Nephron progenitor cell (in vitro differentiated cells): ENCODE measurements around the gene RARA.

Experiments
- DNase-seq: peaks from one replicate; pipeline ENCODE4 v3.0.0; 2021
- H3K27ac Mint-ChIP-seq: 2 replicates; pipeline ENCODE4 v1.8.0; 2021; ENCODE audit warnings: mild to moderate bottlenecking, moderate library complexity, mixed read lengths
- H3K27me3 Mint-ChIP-seq: 2 replicates; pipeline ENCODE4 v1.8.0; 2021; ENCODE audit warnings: mild to moderate bottlenecking, low read depth, mixed read lengths; ENCODE audit not compliant: poor library complexity
- H3K36me3 Mint-ChIP-seq: 2 replicates; pipeline ENCODE4 v1.8.0; 2021; ENCODE audit warnings: low read depth, mixed read lengths
- H3K4me1 Mint-ChIP-seq: 2 replicates; pipeline ENCODE4 v1.8.0; 2021; ENCODE audit warnings: mixed read lengths
- H3K4me3 Mint-ChIP-seq: 2 replicates; pipeline ENCODE4 v1.8.0; 2021; ENCODE audit warnings: mild to moderate bottlenecking, moderate library complexity, mixed read lengths
- H3K9me3 Mint-ChIP-seq: 2 replicates; pipeline ENCODE4 v1.8.0; 2021; ENCODE audit warnings: mild to moderate bottlenecking, moderate library complexity, mixed read lengths
- CTCF ChIP-seq: fragments of 200-600 bp; sonication (generic); IDR thresholded peaks from 2 replicates; pipeline ENCODE4 v1.5.0; 2021; ENCODE audit warnings: antibody characterized with exemption

RARA gene

GRCh38 chr17:40309031-40309948 lies at the start of gene RARA:
Gene RARA (plus strand): TSS chr17:40309180. CDS start chr17:40331219, 22,039 bp downstream.
- Mint-ChIP-seq H3K36me3 (no peaks in the 10 kb centered on the region), H3K4me1 (peaks cover 12% of the 10 kb centered on the region), H3K4me3 (no peak within 1 kb of the TSS), H3K27ac (no peak within 1 kb of the TSS), H3K9me3 (no peaks in the 10 kb centered on the region), H3K27me3 (peaks cover 8% of the 10 kb centered on the region)
- DNase-seq = peak; percentile 63
- TF ChIP-seq CTCF = no peak

- Mint-ChIP-seq H3K36me3 (peaks cover 59% of the 10 kb centered on the region), H3K4me3 (no peak overlapping the region), H3K4me1 (no peaks in the 10 kb centered on the region), H3K27ac (no peak overlapping the region), H3K27me3 (no peaks in the 10 kb centered on the region), H3K9me3 (no peaks in the 10 kb centered on the region)
- no peak for TF ChIP-seq CTCF
- DNase-seq = no peak
These were observed 49.5 kb upstream of the RARA start for GRCh38 chr17:40259505-40259904.

- TF ChIP-seq CTCF = no peak
- Mint-ChIP-seq H3K9me3 (no peaks in the 10 kb centered on the region), H3K4me1 (no peaks in the 10 kb centered on the region), H3K27ac (no peak overlapping the region), H3K4me3 (no peak overlapping the region), H3K27me3 (no peaks in the 10 kb centered on the region), H3K36me3 (peaks cover 59% of the 10 kb centered on the region)
- DNase-seq = no peak
These were observed 48.5 kb upstream of the RARA start for GRCh38 chr17:40260528-40260927.

- Mint-ChIP-seq H3K27me3 (no peaks in the 10 kb centered on the region), H3K4me1 (no peaks in the 10 kb centered on the region)
- no peak for TF ChIP-seq CTCF
These were observed 44.4 kb upstream of the RARA start for GRCh38 chr17:40264458-40265185.

GRCh38 chr17:40265337-40265736 lies 43.6 kb upstream of the RARA start:
- Mint-ChIP-seq H3K9me3 (no peaks in the 10 kb centered on the region), H3K4me1 (no peaks in the 10 kb centered on the region), H3K36me3 (peaks cover 28% of the 10 kb centered on the region), H3K4me3 (no peak overlapping the region), H3K27ac (no peak overlapping the region), H3K27me3 (no peaks in the 10 kb centered on the region)
- DNase-seq = no peak
- no peak for TF ChIP-seq CTCF

More at GRCh38 chr17:40264458-40265185, 44.4 kb upstream of the RARA start:
- DNase-seq = no peak
- Mint-ChIP-seq H3K9me3 (no peaks in the 10 kb centered on the region), H3K36me3 (peaks cover 30% of the 10 kb centered on the region), H3K27ac (peak overlapping the region; percentile 92), H3K4me3 (no peak overlapping the region)
